WTC11 (cell line): Measurements from ENCODE around the gene EPX.

Experiments used
- ATF2 ChIP-seq: sonication (generic); formaldehyde crosslinking; IDR thresholded peaks from 2 replicates; pipeline ENCODE4 v1.8.1; 2022; ENCODE audit warnings: low read depth, missing genetic modification reagents, borderline replicate concordance
- CDX4 ChIP-seq: fragments of 250-450 bp; sonication (Bioruptor Pico); IDR thresholded peaks from 2 replicates; pipeline ENCODE4 v1.9.0; 2021; ENCODE audit warnings: moderate library complexity, mild to moderate bottlenecking, inconsistent platforms, borderline replicate concordance
- CTCF ChIP-seq: fragments of 200-600 bp; IDR thresholded peaks from 2 replicates; pipeline ENCODE4 v1.8.0; 2022; ENCODE audit warnings: antibody characterized with exemption
- ELF4 ChIP-seq: sonication (generic); formaldehyde crosslinking; IDR thresholded peaks from 2 replicates; pipeline ENCODE4 v1.8.1; 2022; ENCODE audit warnings: low read depth, mild to moderate bottlenecking, moderate library complexity, missing genetic modification reagents
- MAX ChIP-seq: sonication (generic); formaldehyde crosslinking; IDR thresholded peaks from 2 replicates; pipeline ENCODE4 v1.8.0; 2022; ENCODE audit warnings: mild to moderate bottlenecking, missing genetic modification reagents
- NFE2L1 ChIP-seq: sonication (generic); formaldehyde crosslinking; IDR thresholded peaks from 2 replicates; pipeline ENCODE4 v1.8.1; 2023; ENCODE audit warnings: missing genetic modification reagents
- NFYB ChIP-seq: sonication (generic); formaldehyde crosslinking; conservative IDR thresholded peaks from 2 replicates; pipeline ENCODE4 v1.8.0; 2022; ENCODE audit warnings: low read depth, missing genetic modification reagents
- NR1H2 ChIP-seq: sonication (generic); formaldehyde crosslinking; IDR thresholded peaks from 2 replicates; pipeline ENCODE4 v1.9.0; 2021; ENCODE audit warnings: mild to moderate bottlenecking, moderate library complexity, missing genetic modification reagents
- PREB ChIP-seq: sonication (generic); formaldehyde crosslinking; IDR thresholded peaks from 2 replicates; pipeline ENCODE4 v1.8.1; 2022; ENCODE audit warnings: mild to moderate bottlenecking, missing genetic modification reagents, moderate library complexity, borderline replicate concordance
- SP1 ChIP-seq: sonication (generic); formaldehyde crosslinking; conservative IDR thresholded peaks from 2 replicates; pipeline ENCODE4 v1.8.1; 2022; ENCODE audit warnings: missing genetic modification reagents
- ZBTB21 ChIP-seq: sonication (generic); formaldehyde crosslinking; IDR thresholded peaks from 2 replicates; pipeline ENCODE4 v1.8.1; 2023; ENCODE audit warnings: mild to moderate bottlenecking, missing genetic modification reagents, borderline replicate concordance
- ZNF532 ChIP-seq: fragments of 250-450 bp; sonication (Bioruptor Pico); IDR thresholded peaks from 2 replicates; pipeline ENCODE4 v1.9.0; 2021; ENCODE audit warnings: mild to moderate bottlenecking, borderline replicate concordance
- TF ChIP-seq, protein P1 (sequence below): sonication (generic); formaldehyde crosslinking; IDR thresholded peaks from 2 replicates; pipeline ENCODE4 v1.8.1; 2023; ENCODE audit warnings: mild to moderate bottlenecking, missing genetic modification reagents
- TF ChIP-seq, protein P2 (sequence below): sonication (generic); formaldehyde crosslinking; IDR thresholded peaks from 2 replicates; pipeline ENCODE4 v1.8.0; 2023; ENCODE audit warnings: missing genetic modification reagents

GRCh38 chr17:58250344-58251011 lies 58.0 kb downstream of the EPX start:
- no peak for TF ChIP-seq MAX (CRISPR knock-in tag)
- TF ChIP-seq CTCF: no peak
- TF ChIP-seq ATF2 (CRISPR knock-in tag): no peak
- TF ChIP-seq ZNF532 (CRISPR knock-in tag): no peak
- no peak for TF ChIP-seq ELF4
- no peak for TF ChIP-seq PREB (CRISPR knock-in tag)
- no peak for TF ChIP-seq NFE2L1 (CRISPR knock-in tag)
- TF ChIP-seq NR1H2 (CRISPR knock-in tag): no peak
- TF ChIP-seq SP1 (CRISPR knock-in tag): no peak
- no peak for TF ChIP-seq CDX4 (CRISPR knock-in tag)
- TF ChIP-seq, protein P1, sequence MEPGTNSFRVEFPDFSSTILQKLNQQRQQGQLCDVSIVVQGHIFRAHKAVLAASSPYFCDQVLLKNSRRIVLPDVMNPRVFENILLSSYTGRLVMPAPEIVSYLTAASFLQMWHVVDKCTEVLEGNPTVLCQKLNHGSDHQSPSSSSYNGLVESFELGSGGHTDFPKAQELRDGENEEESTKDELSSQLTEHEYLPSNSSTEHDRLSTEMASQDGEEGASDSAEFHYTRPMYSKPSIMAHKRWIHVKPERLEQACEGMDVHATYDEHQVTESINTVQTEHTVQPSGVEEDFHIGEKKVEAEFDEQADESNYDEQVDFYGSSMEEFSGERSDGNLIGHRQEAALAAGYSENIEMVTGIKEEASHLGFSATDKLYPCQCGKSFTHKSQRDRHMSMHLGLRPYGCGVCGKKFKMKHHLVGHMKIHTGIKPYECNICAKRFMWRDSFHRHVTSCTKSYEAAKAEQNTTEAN: no peak
- TF ChIP-seq ZBTB21 (CRISPR knock-in tag): no peak
- TF ChIP-seq NFYB (CRISPR knock-in tag): no peak
- TF ChIP-seq, protein P2, sequence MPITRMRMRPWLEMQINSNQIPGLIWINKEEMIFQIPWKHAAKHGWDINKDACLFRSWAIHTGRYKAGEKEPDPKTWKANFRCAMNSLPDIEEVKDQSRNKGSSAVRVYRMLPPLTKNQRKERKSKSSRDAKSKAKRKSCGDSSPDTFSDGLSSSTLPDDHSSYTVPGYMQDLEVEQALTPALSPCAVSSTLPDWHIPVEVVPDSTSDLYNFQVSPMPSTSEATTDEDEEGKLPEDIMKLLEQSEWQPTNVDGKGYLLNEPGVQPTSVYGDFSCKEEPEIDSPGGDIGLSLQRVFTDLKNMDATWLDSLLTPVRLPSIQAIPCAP (CRISPR knock-in tag): no peak
